GM12801 (cell line): ENCODE measurements around the gene SHH.

Experiments
- CTCF ChIP-seq: IDR thresholded peaks from one replicate; pipeline ENCODE4 v1.5.1; 2011; ENCODE audit warnings: control low read depth; ENCODE audit not compliant: insufficient read length; ENCODE audit errors: extremely low read depth

The SHH gene

GRCh38 chr7:155833651-155834050 lies 21.4 kb upstream of the SHH start:
- no peak for TF ChIP-seq CTCF

- no peak for TF ChIP-seq CTCF
Observed at GRCh38 chr7:155832581-155832981, 20.3 kb upstream of the SHH start.

- TF ChIP-seq CTCF, result no peak
Observed at GRCh38 chr7:155831807-155832524, 19.7 kb upstream of the SHH start.

GRCh38 chr7:155830961-155831806 lies 18.9 kb upstream of the SHH start:
- no peak for TF ChIP-seq CTCF

- TF ChIP-seq CTCF, result no peak
Observed at GRCh38 chr7:155829796-155830470, 17.7 kb upstream of the SHH start.

GRCh38 chr7:155825336-155825735 lies 13.1 kb upstream of the SHH start:
- no peak for TF ChIP-seq CTCF

- TF ChIP-seq CTCF, result no peak
Observed at GRCh38 chr7:155824227-155824886, 12.1 kb upstream of the SHH start.
